Activated naive CD8-positive, alpha-beta T cell (primary cell): Measurements from ENCODE around the gene ARHGAP22.

ENCODE experiments used
- H3K27ac Mint-ChIP-seq: one replicate; pipeline ENCODE4 v1.8.0; 2021; ENCODE audit warnings: mixed read lengths
- H3K27me3 Mint-ChIP-seq: one replicate; pipeline ENCODE4 v1.8.0; 2021; ENCODE audit warnings: mixed read lengths
- H3K36me3 Mint-ChIP-seq: one replicate; pipeline ENCODE4 v1.8.0; 2021; ENCODE audit warnings: mixed read lengths
- H3K4me1 Mint-ChIP-seq: one replicate; pipeline ENCODE4 v1.8.0; 2021; ENCODE audit warnings: low read depth, mixed read lengths
- H3K4me3 Mint-ChIP-seq: one replicate; pipeline ENCODE4 v1.8.0; 2021; ENCODE audit warnings: mild to moderate bottlenecking, mixed read lengths
- H3K9me3 Mint-ChIP-seq: one replicate; pipeline ENCODE4 v1.8.0; 2021; ENCODE audit warnings: low read depth, mixed read lengths

ARHGAP22 gene

DNA sequence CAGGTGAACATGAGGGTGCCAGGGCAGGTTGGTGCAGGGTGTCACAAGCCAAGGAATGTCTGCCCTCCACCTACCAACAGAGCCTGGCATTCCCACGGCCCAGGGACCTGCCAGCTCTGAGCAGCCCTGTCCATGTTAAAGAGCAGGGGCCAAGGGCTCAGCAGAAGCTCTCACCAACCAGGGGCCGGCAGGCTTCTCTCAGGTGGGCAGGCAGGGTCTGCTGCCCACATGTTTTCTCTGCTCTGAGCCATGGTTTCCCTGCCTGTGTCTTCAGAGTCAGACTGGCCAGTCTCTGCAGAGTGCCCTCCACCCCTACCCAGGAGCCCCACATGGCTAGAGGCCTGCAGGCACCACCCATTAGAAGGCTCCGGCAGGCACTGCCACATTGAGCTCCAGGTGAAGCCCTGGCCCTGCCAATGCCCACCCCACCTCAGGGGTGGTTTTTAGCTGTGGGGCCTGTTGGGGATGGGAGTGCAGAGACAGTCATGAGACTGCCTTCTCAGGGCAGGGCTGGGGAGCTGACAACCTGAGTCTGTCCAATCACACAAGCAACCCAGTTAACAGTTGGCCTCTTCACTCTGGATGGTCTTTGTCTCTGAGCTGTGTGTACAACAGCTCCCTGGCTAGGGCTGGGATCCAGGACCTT is 135.9 kb downstream of the ARHGAP22 start:
- Mint-ChIP-seq H3K27me3 (no peaks in the 10 kb centered on the region), H3K36me3 (no peaks in the 10 kb centered on the region), H3K4me1 (no peaks in the 10 kb centered on the region), H3K4me3 (no peak overlapping the region), H3K27ac (no peak overlapping the region), H3K9me3 (no peaks in the 10 kb centered on the region)

- Mint-ChIP-seq H3K9me3 (no peaks in the 10 kb centered on the region), H3K4me1 (no peaks in the 10 kb centered on the region), H3K27me3 (no peaks in the 10 kb centered on the region), H3K36me3 (no peaks in the 10 kb centered on the region), H3K27ac (no peak overlapping the region), H3K4me3 (no peak overlapping the region)
These were observed 136.6 kb downstream of the ARHGAP22 start for GRCh38 chr10:48468130-48468790.

DNA sequence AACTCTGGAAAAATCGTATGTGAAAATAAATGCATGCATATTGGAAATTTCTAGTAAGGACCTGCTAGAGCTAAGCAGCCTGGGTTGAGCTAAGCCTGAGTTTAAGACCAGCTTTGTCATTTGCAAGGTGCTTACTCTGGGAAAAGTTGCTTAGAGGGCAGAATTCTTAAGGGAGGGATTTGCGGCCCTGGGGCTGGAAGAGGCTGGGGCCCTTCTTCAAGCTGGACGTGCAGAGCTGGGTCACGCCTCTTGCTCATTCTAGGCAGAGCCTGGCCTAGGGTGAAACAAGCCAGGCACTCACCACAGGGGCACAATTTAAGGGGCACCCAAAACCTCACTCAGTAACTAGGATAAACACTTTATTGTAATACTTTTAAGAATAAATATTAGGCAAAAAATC is 137.2 kb downstream of the ARHGAP22 start:
- no peak overlapping the region for H3K27ac Mint-ChIP-seq

GRCh38 chr10:48466611-48467240 is 138.1 kb downstream of the ARHGAP22 start:
- H3K4me3 Mint-ChIP-seq, result no peak overlapping the region
- H3K4me1 Mint-ChIP-seq, result no peaks in the 10 kb centered on the region
- no peaks in the 10 kb centered on the region for H3K27me3 Mint-ChIP-seq
- H3K36me3 Mint-ChIP-seq, result no peaks in the 10 kb centered on the region
- no peaks in the 10 kb centered on the region for H3K9me3 Mint-ChIP-seq
- no peak overlapping the region for H3K27ac Mint-ChIP-seq

More for the DNA sequence above, 137.2 kb downstream of the ARHGAP22 start:
- Mint-ChIP-seq H3K27me3 (no peaks in the 10 kb centered on the region), H3K36me3 (no peaks in the 10 kb centered on the region), H3K9me3 (no peaks in the 10 kb centered on the region), H3K4me1 (no peaks in the 10 kb centered on the region), H3K4me3 (no peak overlapping the region)

- H3K36me3 Mint-ChIP-seq, result no peaks in the 10 kb centered on the region
- H3K4me1 Mint-ChIP-seq, result no peaks in the 10 kb centered on the region
- no peak overlapping the region for H3K27ac Mint-ChIP-seq
- no peak overlapping the region for H3K4me3 Mint-ChIP-seq
- H3K27me3 Mint-ChIP-seq, result no peaks in the 10 kb centered on the region
- no peaks in the 10 kb centered on the region for H3K9me3 Mint-ChIP-seq
These were observed 138.9 kb downstream of the ARHGAP22 start for GRCh38 chr10:48465860-48466521.

- H3K27me3 Mint-ChIP-seq, result no peaks in the 10 kb centered on the region
- H3K27ac Mint-ChIP-seq, result no peak overlapping the region
- no peaks in the 10 kb centered on the region for H3K9me3 Mint-ChIP-seq
- no peaks in the 10 kb centered on the region for H3K36me3 Mint-ChIP-seq
- no peaks in the 10 kb centered on the region for H3K4me1 Mint-ChIP-seq
- H3K4me3 Mint-ChIP-seq, result no peak overlapping the region
These were observed 139.8 kb downstream of the ARHGAP22 start for GRCh38 chr10:48464871-48465736.

DNA sequence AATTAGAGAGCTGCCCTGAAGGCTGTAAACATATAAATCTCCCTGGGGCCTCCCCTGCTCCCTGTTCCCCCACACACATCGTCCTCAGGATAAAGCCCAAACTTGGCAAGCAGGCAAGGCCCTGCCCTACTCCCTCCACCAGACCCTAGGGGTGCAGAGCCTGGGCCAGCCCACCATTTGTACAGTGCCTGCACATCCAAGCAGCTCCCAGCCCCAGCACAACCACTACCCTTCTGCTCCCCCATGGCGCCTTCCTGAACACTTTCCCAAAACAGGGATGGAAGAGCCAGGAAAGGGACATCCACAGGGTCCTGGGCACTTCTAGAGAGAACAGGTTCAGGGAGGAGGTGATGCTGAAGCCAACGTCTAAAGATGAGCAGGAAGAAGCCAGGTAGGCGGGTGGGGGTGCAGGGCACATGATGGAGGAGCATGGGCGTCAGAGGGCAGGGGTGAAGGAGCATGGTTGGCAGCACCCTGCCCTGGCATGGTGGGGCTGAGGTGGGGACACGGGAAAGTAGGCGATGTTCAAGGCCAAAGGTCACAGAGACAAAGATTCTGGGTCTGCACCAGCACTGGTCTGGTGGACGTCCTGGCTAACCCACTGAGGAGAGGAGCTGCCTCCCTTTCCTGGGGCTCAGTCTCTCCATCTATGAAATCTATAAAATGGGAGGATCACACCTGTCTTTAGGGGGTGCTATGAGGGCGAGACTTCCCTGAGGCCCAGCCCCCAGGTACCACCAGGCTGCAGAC is 140.6 kb downstream of the ARHGAP22 start:
- Mint-ChIP-seq H3K27ac (no peak overlapping the region), H3K4me3 (no peak overlapping the region), H3K36me3 (no peaks in the 10 kb centered on the region)

GRCh38 chr10:48463318-48464003 is 141.4 kb downstream of the ARHGAP22 start:
- H3K36me3 Mint-ChIP-seq, result no peaks in the 10 kb centered on the region

More for the DNA sequence above, 140.6 kb downstream of the ARHGAP22 start:
- Mint-ChIP-seq H3K27me3 (no peaks in the 10 kb centered on the region), H3K9me3 (no peaks in the 10 kb centered on the region), H3K4me1 (no peaks in the 10 kb centered on the region)

DNA sequence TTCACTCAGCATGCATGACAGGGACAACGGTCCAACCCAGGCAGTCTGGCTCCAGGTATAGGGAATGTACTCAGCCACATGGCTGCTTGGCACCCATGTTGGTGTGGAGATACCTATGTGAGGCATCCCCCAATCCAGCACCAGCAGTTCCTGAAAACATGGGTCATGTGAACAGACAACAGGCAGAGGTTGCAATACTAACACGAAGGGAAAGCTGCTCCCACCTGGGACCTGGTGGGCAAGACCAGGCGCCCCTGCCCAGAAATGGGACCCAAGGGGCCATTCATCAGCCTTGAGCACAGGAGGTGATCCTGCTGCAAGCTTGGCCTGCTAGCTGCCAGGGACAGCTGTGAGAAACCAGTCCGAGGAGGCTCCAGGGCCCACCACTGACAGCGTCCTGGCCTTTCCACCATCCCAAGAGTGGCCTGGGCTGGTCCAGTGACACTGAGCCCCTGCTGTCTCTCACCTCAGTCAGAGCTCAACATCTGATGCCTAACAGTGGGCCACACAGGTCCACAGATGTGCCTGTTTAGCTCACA is 142.3 kb downstream of the ARHGAP22 start:
- no peaks in the 10 kb centered on the region for H3K9me3 Mint-ChIP-seq

More at GRCh38 chr10:48463318-48464003, 141.4 kb downstream of the ARHGAP22 start:
- H3K27ac Mint-ChIP-seq, result no peak overlapping the region
- H3K27me3 Mint-ChIP-seq, result no peaks in the 10 kb centered on the region
- H3K4me1 Mint-ChIP-seq, result no peaks in the 10 kb centered on the region
- H3K9me3 Mint-ChIP-seq, result no peaks in the 10 kb centered on the region
- no peak overlapping the region for H3K4me3 Mint-ChIP-seq

GRCh38 chr10:48461623-48462481 is 143.0 kb downstream of the ARHGAP22 start:
- Mint-ChIP-seq H3K27ac (no peak overlapping the region), H3K9me3 (no peaks in the 10 kb centered on the region), H3K4me3 (no peak overlapping the region), H3K4me1 (no peaks in the 10 kb centered on the region), H3K27me3 (no peaks in the 10 kb centered on the region), H3K36me3 (no peaks in the 10 kb centered on the region)

More for the DNA sequence above, 142.3 kb downstream of the ARHGAP22 start:
- no peaks in the 10 kb centered on the region for H3K27me3 Mint-ChIP-seq
- no peaks in the 10 kb centered on the region for H3K4me1 Mint-ChIP-seq
- H3K36me3 Mint-ChIP-seq, result no peaks in the 10 kb centered on the region
- no peak overlapping the region for H3K27ac Mint-ChIP-seq
- H3K4me3 Mint-ChIP-seq, result no peak overlapping the region

GRCh38 chr10:48460182-48460581 is 144.7 kb downstream of the ARHGAP22 start:
- Mint-ChIP-seq H3K4me1 (no peaks in the 10 kb centered on the region), H3K4me3 (no peak overlapping the region), H3K27ac (no peak overlapping the region), H3K27me3 (no peaks in the 10 kb centered on the region), H3K9me3 (no peaks in the 10 kb centered on the region), H3K36me3 (no peaks in the 10 kb centered on the region)

DNA sequence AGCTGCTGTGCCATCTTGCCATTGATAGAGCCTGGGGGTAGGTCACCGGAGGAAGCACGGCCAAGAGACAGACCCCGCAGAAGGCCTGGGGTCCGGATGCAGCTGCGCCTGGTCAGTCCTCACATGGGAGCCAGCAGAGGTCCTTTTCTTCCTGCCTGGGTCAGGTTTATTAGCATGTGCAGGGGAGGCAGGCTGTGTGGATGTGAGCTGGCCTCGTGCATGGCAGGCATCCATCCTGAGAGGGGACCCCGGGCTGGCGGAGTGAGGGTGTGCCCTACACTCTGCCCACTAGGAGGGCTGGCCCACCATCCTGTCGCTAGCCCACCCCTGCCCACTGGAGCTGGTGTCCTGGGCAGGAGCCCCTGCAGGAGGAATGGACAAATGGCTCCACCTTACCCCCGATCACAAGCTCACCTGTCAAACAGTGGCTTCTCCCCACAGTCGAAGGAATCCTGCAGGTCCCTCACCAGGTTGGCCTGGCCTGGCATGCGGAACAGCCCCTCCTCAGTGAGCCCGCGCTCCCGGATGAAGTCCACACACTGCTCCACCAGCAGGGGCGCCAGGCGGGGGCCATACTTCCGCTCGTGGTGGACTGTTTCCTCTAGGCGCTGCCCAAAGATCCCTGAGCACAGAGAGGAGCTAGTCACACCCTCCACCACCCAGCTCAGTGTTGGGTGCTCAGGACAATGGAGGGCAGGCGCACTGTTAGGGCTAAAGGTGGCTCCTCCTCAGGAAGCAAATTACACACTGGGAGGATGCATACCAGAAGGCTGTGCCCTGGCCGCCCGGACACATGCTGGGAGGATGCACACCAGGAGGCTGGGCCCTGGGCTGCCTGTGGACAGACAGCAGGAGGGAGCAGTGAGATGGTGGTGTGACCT is 145.4 kb downstream of the ARHGAP22 start:
- no peaks in the 10 kb centered on the region for H3K27me3 Mint-ChIP-seq
- no peak overlapping the region for H3K4me3 Mint-ChIP-seq
- no peaks in the 10 kb centered on the region for H3K36me3 Mint-ChIP-seq
- no peaks in the 10 kb centered on the region for H3K9me3 Mint-ChIP-seq
- H3K4me1 Mint-ChIP-seq, result no peaks in the 10 kb centered on the region
- no peak overlapping the region for H3K27ac Mint-ChIP-seq
